GM10266 (cell line): ENCODE data around the gene KCNF1.

Source experiments
- DNase-seq: peaks from one replicate; pipeline ENCODE4 v3.0.0; 2012; ENCODE audit errors: extremely low spot score
- TF ChIP-seq, protein P1 (sequence below): IDR thresholded peaks from 2 replicates; pipeline ENCODE4 v1.5.1; 2012; ENCODE audit warnings: mild to moderate bottlenecking, low read depth; ENCODE audit not compliant: control insufficient read depth, insufficient read depth; ENCODE audit errors: missing control alignments

Gene KCNF1

GRCh38 chr2:10960606-10961489, 49.1 kb downstream of the KCNF1 start:
- TF ChIP-seq, protein P1, sequence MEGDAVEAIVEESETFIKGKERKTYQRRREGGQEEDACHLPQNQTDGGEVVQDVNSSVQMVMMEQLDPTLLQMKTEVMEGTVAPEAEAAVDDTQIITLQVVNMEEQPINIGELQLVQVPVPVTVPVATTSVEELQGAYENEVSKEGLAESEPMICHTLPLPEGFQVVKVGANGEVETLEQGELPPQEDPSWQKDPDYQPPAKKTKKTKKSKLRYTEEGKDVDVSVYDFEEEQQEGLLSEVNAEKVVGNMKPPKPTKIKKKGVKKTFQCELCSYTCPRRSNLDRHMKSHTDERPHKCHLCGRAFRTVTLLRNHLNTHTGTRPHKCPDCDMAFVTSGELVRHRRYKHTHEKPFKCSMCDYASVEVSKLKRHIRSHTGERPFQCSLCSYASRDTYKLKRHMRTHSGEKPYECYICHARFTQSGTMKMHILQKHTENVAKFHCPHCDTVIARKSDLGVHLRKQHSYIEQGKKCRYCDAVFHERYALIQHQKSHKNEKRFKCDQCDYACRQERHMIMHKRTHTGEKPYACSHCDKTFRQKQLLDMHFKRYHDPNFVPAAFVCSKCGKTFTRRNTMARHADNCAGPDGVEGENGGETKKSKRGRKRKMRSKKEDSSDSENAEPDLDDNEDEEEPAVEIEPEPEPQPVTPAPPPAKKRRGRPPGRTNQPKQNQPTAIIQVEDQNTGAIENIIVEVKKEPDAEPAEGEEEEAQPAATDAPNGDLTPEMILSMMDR: no peak
- DNase-seq: no peak

GRCh38 chr2:10961490-10961875, 49.7 kb downstream of the KCNF1 start:
- TF ChIP-seq, protein P1: no peak
- DNase-seq: no peak

- no peak for DNase-seq
- TF ChIP-seq, protein P1: no peak
These were observed 50.3 kb downstream of the KCNF1 start for GRCh38 chr2:10962004-10962403.

GRCh38 chr2:10963155-10963554, 51.4 kb downstream of the KCNF1 start:
- DNase-seq: no peak
- TF ChIP-seq, protein P1: no peak
